ENCODE results near the gene TEKT2.

- TF ChIP-seq POLR2AphosphoS5 (IDR thresholded peaks at IDR 0.05) (no peak), CTCF (IDR thresholded peaks at IDR 0.05) (no peak)
Observed at GRCh38 chr1:36034692-36035091, 49.2 kb upstream of the TEKT2 start.

Data from breast epithelium (tissue), 3 donors.